Spinal cord (tissue), 10 donors: ENCODE results near the gene ARHGEF39. TPM values are rescaled to one million over a fixed set of nuclear protein-coding genes. Genes with fewer than 3 reads are reported as not detected.

Source experiments
- DNase-seq, 6 donors: peaks; one replicate each; pipeline versions ENCODE4 v3.0.0 to v3.0.0-alpha.2; 2013 to 2015; ENCODE audit warnings: low spot score in 6 of 6, low read depth in 4 of 6
- H3K27ac ChIP-seq: one replicate; pipeline ENCODE4 v1.5.1; 2013; ENCODE audit warnings: low read depth, low read length, control low read depth
- H3K27me3 ChIP-seq: one replicate; pipeline ENCODE4 v1.6.1; 2013; ENCODE audit warnings: low read length; ENCODE audit not compliant: control insufficient read depth, insufficient read depth
- H3K36me3 ChIP-seq: one replicate; pipeline ENCODE4 v1.6.1; 2013; ENCODE audit warnings: low read length; ENCODE audit not compliant: control insufficient read depth, insufficient read depth
- H3K4me1 ChIP-seq: one replicate; pipeline ENCODE4 v1.6.1; 2013; ENCODE audit warnings: low read length; ENCODE audit not compliant: control insufficient read depth, insufficient read depth
- H3K4me3 ChIP-seq: one replicate; pipeline ENCODE4 v1.5.1; 2013; ENCODE audit warnings: low read depth, low read length, control low read depth
- H3K9me3 ChIP-seq: one replicate; pipeline ENCODE4 v1.6.1; 2013; ENCODE audit warnings: low read length; ENCODE audit not compliant: control insufficient read depth, insufficient read depth
- WGBS: methylation state at CpG from one replicate; pipeline ENCODE4 v1.1.5; 2013; ENCODE audit warnings: missing lambda C conversion rate; ENCODE audit not compliant: insufficient coverage; 5-methylcytosine and 5-hydroxymethylcytosine counted together
- polyA plus RNA-seq, 2 donors: library from polyadenylated mRNA; unstranded; fragments of 120-200 nt; gene quantifications; one replicate each; pipeline ENCODE4 v1.2.1, GENCODE V29; 2013; ENCODE audit not compliant: insufficient read length in 2 of 2
- total RNA-seq, 2 donors: library from RNA; depleted of rRNA in 1 of 2; stranded (reverse); fragments of 120-200 nt in 1 of 2; fragments of >200 nt in 1 of 2; gene quantifications; one replicate each; pipeline versions ENCODE4 v1.2.3 to v1.2.4, GENCODE V29; 2013 to 2014
- donor health status: healthy.

ARHGEF39 gene
- total and polyA plus RNA-seq, 4 donors, result 0.79 to 4.5 (median 2.3) TPM

- no peak for DNase-seq
- 95% methylated on average over 6 of the region's 9 CpGs for WGBS
- Histone ChIP-seq H3K4me3 (no peak overlapping the region), H3K27ac (no peak overlapping the region), H3K36me3 (no peaks in the 10 kb centered on the region), H3K4me1 (no peaks in the 10 kb centered on the region), H3K27me3 (no peaks in the 10 kb centered on the region), H3K9me3 (no peaks in the 10 kb centered on the region)
Measured at GRCh38 chr9:35636135-35636876, 28.7 kb downstream of the ARHGEF39 start.

- no peaks in the 10 kb centered on the region for H3K9me3 ChIP-seq
- no peak for DNase-seq
- H3K27me3 ChIP-seq, result no peaks in the 10 kb centered on the region
- H3K4me1 ChIP-seq, result no peaks in the 10 kb centered on the region
- H3K27ac ChIP-seq, result no peak overlapping the region
- no peak overlapping the region for H3K4me3 ChIP-seq
- no peaks in the 10 kb centered on the region for H3K36me3 ChIP-seq
Measured at GRCh38 chr9:35635730-35636129, 29.3 kb downstream of the ARHGEF39 start.

GRCh38 chr9:35629597-35629996 lies 35.4 kb downstream of the ARHGEF39 start:
- 91% methylated on average over 5 of the region's 5 CpGs for WGBS
- Histone ChIP-seq H3K27me3 (no peaks in the 10 kb centered on the region), H3K4me1 (no peaks in the 10 kb centered on the region), H3K4me3 (no peak overlapping the region), H3K36me3 (no peaks in the 10 kb centered on the region), H3K27ac (no peak overlapping the region), H3K9me3 (no peaks in the 10 kb centered on the region)
- DNase-seq, result no peak

- H3K27me3 ChIP-seq, result no peaks in the 10 kb centered on the region
- no peaks in the 10 kb centered on the region for H3K36me3 ChIP-seq
- H3K4me1 ChIP-seq, result no peaks in the 10 kb centered on the region
- DNase-seq, result no peak
- WGBS, result 94% methylated on average over 5 of the region's 6 CpGs
- no peaks in the 10 kb centered on the region for H3K9me3 ChIP-seq
- no peak overlapping the region for H3K4me3 ChIP-seq
- H3K27ac ChIP-seq, result no peak overlapping the region
Measured at GRCh38 chr9:35628389-35628991, 36.5 kb downstream of the ARHGEF39 start.

- no peak for DNase-seq
- Histone ChIP-seq H3K36me3 (no peaks in the 10 kb centered on the region), H3K27ac (no peak overlapping the region), H3K4me1 (no peaks in the 10 kb centered on the region), H3K4me3 (no peak overlapping the region), H3K27me3 (no peaks in the 10 kb centered on the region), H3K9me3 (no peaks in the 10 kb centered on the region)
- WGBS, result 86% methylated on average over 2 of the region's 2 CpGs
Measured at GRCh38 chr9:35627575-35627974, 37.4 kb downstream of the ARHGEF39 start.

- H3K4me1 ChIP-seq, result peaks cover 17% of the 10 kb centered on the region
- 88% methylated on average over 2 of the region's 2 CpGs for WGBS
- no peaks in the 10 kb centered on the region for H3K9me3 ChIP-seq
- H3K27me3 ChIP-seq, result peaks cover 37% of the 10 kb centered on the region
- no peaks in the 10 kb centered on the region for H3K36me3 ChIP-seq
- no peak overlapping the region for H3K27ac ChIP-seq
- H3K4me3 ChIP-seq, result no peak overlapping the region
- no peak for DNase-seq
Measured at GRCh38 chr9:35619800-35620158, 45.2 kb downstream of the ARHGEF39 start.

GRCh38 chr9:35618854-35619799 lies 45.9 kb downstream of the ARHGEF39 start:
- no peak for DNase-seq
- peaks cover 17% of the 10 kb centered on the region for H3K4me1 ChIP-seq
- no peak overlapping the region for H3K4me3 ChIP-seq
- H3K27ac ChIP-seq, result no peak overlapping the region
- WGBS, result 93% methylated on average over 11 of the region's 17 CpGs
- H3K27me3 ChIP-seq, result peaks cover 37% of the 10 kb centered on the region
- H3K9me3 ChIP-seq, result no peaks in the 10 kb centered on the region
- H3K36me3 ChIP-seq, result no peaks in the 10 kb centered on the region

GRCh38 chr9:35618325-35618727 lies 46.7 kb downstream of the ARHGEF39 start, which contains the start of gene CD72:
CD72 (minus strand) TSS chr9:35618413; CDS start chr9:35618303, 110 bp downstream.
- peaks cover 17% of the 10 kb centered on the region for H3K4me1 ChIP-seq
- 37% methylated on average over 7 of the region's 7 CpGs for WGBS
- H3K36me3 ChIP-seq, result no peaks in the 10 kb centered on the region
- DNase-seq, result no peak
- H3K9me3 ChIP-seq, result no peaks in the 10 kb centered on the region
- no peak within 1 kb of the TSS for H3K27ac ChIP-seq
- no peak within 1 kb of the TSS for H3K4me3 ChIP-seq
- H3K27me3 ChIP-seq, result peaks cover 37% of the 10 kb centered on the region

- Histone ChIP-seq H3K27me3 (peaks cover 37% of the 10 kb centered on the region), H3K27ac (no peak overlapping the region), H3K4me1 (peaks cover 17% of the 10 kb centered on the region), H3K4me3 (no peak overlapping the region), H3K36me3 (no peaks in the 10 kb centered on the region), H3K9me3 (no peaks in the 10 kb centered on the region)
- WGBS, result 53% methylated on average over 8 of the region's 8 CpGs
- no peak for DNase-seq
Measured at GRCh38 chr9:35617548-35617947, 47.4 kb downstream of the ARHGEF39 start.
